ENCODE results near the gene HSD17B1.
"Not testable (repeated sequence)": the region's sequence is repeated elsewhere in the genome, so short reads cannot be mapped to it uniquely, and the experiment has no call there.

HSD17B1 gene

DNA sequence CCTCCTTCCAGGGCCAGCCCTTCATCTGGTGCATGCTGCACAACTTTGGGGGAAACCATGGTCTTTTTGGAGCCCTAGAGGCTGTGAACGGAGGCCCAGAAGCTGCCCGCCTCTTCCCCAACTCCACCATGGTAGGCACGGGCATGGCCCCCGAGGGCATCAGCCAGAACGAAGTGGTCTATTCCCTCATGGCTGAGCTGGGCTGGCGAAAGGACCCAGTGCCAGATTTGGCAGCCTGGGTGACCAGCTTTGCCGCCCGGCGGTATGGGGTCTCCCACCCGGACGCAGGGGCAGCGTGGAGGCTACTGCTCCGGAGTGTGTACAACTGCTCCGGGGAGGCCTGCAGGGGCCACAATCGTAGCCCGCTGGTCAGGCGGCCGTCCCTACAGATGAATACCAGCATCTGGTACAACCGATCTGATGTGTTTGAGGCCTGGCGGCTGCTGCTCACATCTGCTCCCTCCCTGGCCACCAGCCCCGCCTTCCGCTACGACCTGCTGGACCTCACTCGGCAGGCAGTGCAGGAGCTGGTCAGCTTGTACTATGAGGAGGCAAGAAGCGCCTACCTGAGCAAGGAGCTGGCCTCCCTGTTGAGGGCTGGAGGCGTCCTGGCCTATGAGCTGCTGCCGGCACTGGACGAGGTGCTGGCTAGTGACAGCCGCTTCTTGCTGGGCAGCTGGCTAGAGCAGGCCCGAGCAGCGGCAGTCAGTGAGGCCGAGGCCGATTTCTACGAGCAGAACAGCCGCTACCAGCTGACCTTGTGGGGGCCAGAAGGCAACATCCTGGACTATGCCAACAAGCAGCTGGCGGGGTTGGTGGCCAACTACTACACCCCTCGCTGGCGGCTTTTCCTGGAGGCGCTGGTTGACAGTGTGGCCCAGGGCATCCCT lies 9.3 kb upstream of the HSD17B1 start:
- no peaks in the 10 kb centered on the region for H3K9me3 ChIP-seq (ENCODE audit: low read length)
- no peak overlapping the region for H3K9ac ChIP-seq (ENCODE audit: low read length)
- no peaks in the 10 kb centered on the region for H3K9me2 ChIP-seq (ENCODE audit: low read depth, low read length)
- H3K36me3 ChIP-seq (ENCODE audit: insufficient read depth, low read length): peaks cover 33% of the 10 kb centered on the region
- H3F3A ChIP-seq (ENCODE audit: insufficient read depth, low read length): no peaks in the 10 kb centered on the region
- H3K4me2 ChIP-seq (ENCODE audit: low read length): no peak overlapping the region
- H3K4me1 ChIP-seq (ENCODE audit: insufficient read depth, low read length, severe bottlenecking): peaks cover 6% of the 10 kb centered on the region
- no peak overlapping the region for H2AFZ ChIP-seq (ENCODE audit: low read length)
- H3K27me3 ChIP-seq (ENCODE audit: insufficient read depth, low read length): no peaks in the 10 kb centered on the region
- H4K20me1 ChIP-seq (ENCODE audit: insufficient read depth, low read length): no peaks in the 10 kb centered on the region
- TF ChIP-seq, protein P1, sequence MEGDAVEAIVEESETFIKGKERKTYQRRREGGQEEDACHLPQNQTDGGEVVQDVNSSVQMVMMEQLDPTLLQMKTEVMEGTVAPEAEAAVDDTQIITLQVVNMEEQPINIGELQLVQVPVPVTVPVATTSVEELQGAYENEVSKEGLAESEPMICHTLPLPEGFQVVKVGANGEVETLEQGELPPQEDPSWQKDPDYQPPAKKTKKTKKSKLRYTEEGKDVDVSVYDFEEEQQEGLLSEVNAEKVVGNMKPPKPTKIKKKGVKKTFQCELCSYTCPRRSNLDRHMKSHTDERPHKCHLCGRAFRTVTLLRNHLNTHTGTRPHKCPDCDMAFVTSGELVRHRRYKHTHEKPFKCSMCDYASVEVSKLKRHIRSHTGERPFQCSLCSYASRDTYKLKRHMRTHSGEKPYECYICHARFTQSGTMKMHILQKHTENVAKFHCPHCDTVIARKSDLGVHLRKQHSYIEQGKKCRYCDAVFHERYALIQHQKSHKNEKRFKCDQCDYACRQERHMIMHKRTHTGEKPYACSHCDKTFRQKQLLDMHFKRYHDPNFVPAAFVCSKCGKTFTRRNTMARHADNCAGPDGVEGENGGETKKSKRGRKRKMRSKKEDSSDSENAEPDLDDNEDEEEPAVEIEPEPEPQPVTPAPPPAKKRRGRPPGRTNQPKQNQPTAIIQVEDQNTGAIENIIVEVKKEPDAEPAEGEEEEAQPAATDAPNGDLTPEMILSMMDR (IDR thresholded peaks at IDR 0.05; ENCODE audit: low read length): no peak
- TF ChIP-seq EZH2 (IDR thresholded peaks at IDR 0.05; ENCODE audit: borderline replicate concordance, low read length): no peak
- H3K4me3 ChIP-seq (ENCODE audit: low read depth, low read length, poor library complexity, severe bottlenecking): no peak overlapping the region
- H3K27ac ChIP-seq (ENCODE audit: low read depth, low read length, poor library complexity, severe bottlenecking): no peak overlapping the region
- H3K79me2 ChIP-seq (ENCODE audit: insufficient read depth, low read length): no peaks in the 10 kb centered on the region

DNA sequence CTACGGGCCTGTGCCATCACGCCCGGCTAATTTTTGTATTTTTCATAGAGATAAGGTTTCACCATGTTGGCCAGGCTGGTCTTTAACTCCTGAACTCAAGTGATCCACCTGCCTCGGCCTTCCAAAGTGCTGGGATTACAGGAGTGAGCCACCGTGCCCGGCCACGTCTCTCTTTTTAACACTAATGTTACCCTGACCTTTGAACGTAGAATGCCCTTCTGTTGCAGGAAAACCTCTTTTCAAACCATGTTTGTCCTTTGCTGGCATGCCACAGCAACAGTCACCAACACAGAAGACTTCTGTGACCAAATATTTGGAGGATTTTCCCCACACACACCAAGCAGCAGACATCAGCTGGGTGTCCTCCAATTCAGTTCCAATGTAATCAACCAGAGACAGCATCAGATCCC lies 7.8 kb upstream of the HSD17B1 start:
- H4K20me1 ChIP-seq (ENCODE audit: insufficient read depth, low read length): no peaks in the 10 kb centered on the region
- peaks cover 25% of the 10 kb centered on the region for H3K36me3 ChIP-seq (ENCODE audit: insufficient read depth, low read length)
- H3K9me3 ChIP-seq (ENCODE audit: low read length): no peaks in the 10 kb centered on the region
- no peak overlapping the region for H2AFZ ChIP-seq (ENCODE audit: low read length)
- H3F3A ChIP-seq (ENCODE audit: insufficient read depth, low read length): no peaks in the 10 kb centered on the region
- H3K4me2 ChIP-seq (ENCODE audit: low read length): no peak overlapping the region
- peaks cover 14% of the 10 kb centered on the region for H3K4me1 ChIP-seq (ENCODE audit: insufficient read depth, low read length, severe bottlenecking)
- TF ChIP-seq, protein P1 (IDR thresholded peaks at IDR 0.05; ENCODE audit: low read length): no peak
- TF ChIP-seq EZH2 (IDR thresholded peaks at IDR 0.05; ENCODE audit: borderline replicate concordance, low read length): no peak
- H3K9me2 ChIP-seq (ENCODE audit: low read depth, low read length): no peaks in the 10 kb centered on the region
- H3K27me3 ChIP-seq (ENCODE audit: insufficient read depth, low read length): no peaks in the 10 kb centered on the region
- no peak overlapping the region for H3K4me3 ChIP-seq (ENCODE audit: low read depth, low read length, poor library complexity, severe bottlenecking)
- no peak overlapping the region for H3K27ac ChIP-seq (ENCODE audit: low read depth, low read length, poor library complexity, severe bottlenecking)
- no peak overlapping the region for H3K9ac ChIP-seq (ENCODE audit: low read length)
- no peaks in the 10 kb centered on the region for H3K79me2 ChIP-seq (ENCODE audit: insufficient read depth, low read length)

DNA sequence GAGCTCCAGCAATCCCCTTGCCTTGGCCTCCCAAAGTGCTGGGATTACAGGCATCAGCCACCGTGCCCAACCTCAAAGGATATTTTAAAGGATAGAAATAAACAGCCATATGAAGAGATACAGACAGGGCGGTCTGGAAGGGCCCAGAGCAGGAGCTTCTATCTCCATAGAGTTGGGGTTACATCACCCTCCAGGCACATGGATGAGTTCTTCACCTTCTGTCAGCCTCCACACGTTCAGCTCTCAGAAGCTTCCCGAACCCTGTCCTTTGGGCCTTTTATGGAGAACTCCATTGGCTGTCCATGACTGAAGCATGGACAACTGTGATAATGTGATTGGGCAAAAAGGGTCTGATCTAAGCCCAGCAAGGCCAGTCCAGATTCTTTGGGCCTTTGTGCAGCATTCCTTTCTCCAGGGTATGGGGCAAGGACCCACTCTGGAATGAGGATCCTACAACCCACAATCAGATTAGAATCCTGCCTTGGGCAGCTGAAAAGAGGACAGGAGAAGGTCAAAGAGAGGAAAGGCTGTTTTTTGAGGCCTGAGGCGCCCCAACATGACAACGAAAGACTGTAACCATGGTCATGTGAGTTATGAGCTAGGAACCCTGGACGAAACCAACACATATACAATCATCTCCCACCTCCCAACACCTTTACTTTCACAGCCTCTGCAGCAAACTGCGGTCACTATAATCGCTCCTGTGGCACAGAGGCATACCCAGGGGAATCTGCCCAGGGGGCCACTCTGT lies 6.8 kb upstream of the HSD17B1 start:
- Histone ChIP-seq H3K36me3 (ENCODE audit: insufficient read depth, low read length) (peaks cover 24% of the 10 kb centered on the region), H3K4me1 (ENCODE audit: insufficient read depth, low read length, severe bottlenecking) (peaks cover 14% of the 10 kb centered on the region)
- not testable (repeated sequence) for H3K4me3 ChIP-seq (ENCODE audit: low read depth, low read length, poor library complexity, severe bottlenecking); H3F3A ChIP-seq (ENCODE audit: insufficient read depth, low read length); H2AFZ ChIP-seq (ENCODE audit: low read length); H4K20me1 ChIP-seq (ENCODE audit: insufficient read depth, low read length); H3K27ac ChIP-seq (ENCODE audit: low read depth, low read length, poor library complexity, severe bottlenecking); H3K9ac ChIP-seq (ENCODE audit: low read length); H3K79me2 ChIP-seq (ENCODE audit: insufficient read depth, low read length); H3K27me3 ChIP-seq (ENCODE audit: insufficient read depth, low read length); H3K4me2 ChIP-seq (ENCODE audit: low read length); H3K9me2 ChIP-seq (ENCODE audit: low read depth, low read length); H3K9me3 ChIP-seq (ENCODE audit: low read length)
